NT2/D1 (cell line): Measurements from ENCODE around the gene SPINT2.
A peak's percentile ranks its signal among the peaks of the same experiment; 100 is the strongest.
"Not testable (repeated sequence)": the region's sequence is repeated elsewhere in the genome, so short reads cannot be mapped to it uniquely, and the experiment has no call there.

ENCODE experiments used
- DNase-seq: peaks from one replicate; pipeline ENCODE4 v3.0.0-alpha.2; 2011; ENCODE audit warnings: low read depth, low spot score
- H3K27me3 ChIP-seq: 2 replicates; pipeline ENCODE4 v1.6.0; 2011; ENCODE audit warnings: mild to moderate bottlenecking; ENCODE audit not compliant: insufficient read length, insufficient read depth
- H3K36me3 ChIP-seq: 2 replicates; pipeline ENCODE4 v1.6.1; 2011; ENCODE audit warnings: mild to moderate bottlenecking, low read length, mixed read lengths; ENCODE audit not compliant: insufficient read depth, insufficient read length
- H3K4me1 ChIP-seq: 2 replicates; pipeline ENCODE4 v1.5.1; 2011; ENCODE audit not compliant: insufficient read depth, insufficient read length
- H3K4me3 ChIP-seq: 2 replicates; pipeline ENCODE4 v1.5.1; 2011; ENCODE audit warnings: low read depth; ENCODE audit not compliant: insufficient read length
- H3K9ac ChIP-seq: 2 replicates; pipeline ENCODE4 v1.6.0; 2011; ENCODE audit warnings: low read depth; ENCODE audit not compliant: insufficient read length
- H3K9me3 ChIP-seq: 2 replicates; pipeline ENCODE4 v1.5.1; 2011; ENCODE audit warnings: mild to moderate bottlenecking, low read length; ENCODE audit not compliant: insufficient read depth
- SUZ12 ChIP-seq: IDR thresholded peaks from 2 replicates; pipeline ENCODE4 v1.6.1; 2011; ENCODE audit not compliant: insufficient read length, insufficient read depth; ENCODE audit errors: extremely low read depth
- YY1 ChIP-seq: IDR thresholded peaks from 2 replicates; pipeline ENCODE4 v1.6.1; 2011; ENCODE audit not compliant: insufficient read length, insufficient read depth
- ZNF274 ChIP-seq: IDR thresholded peaks from 2 replicates; pipeline ENCODE4 v1.6.1; 2011; ENCODE audit warnings: mild to moderate bottlenecking, low read depth, low read length

Gene SPINT2

DNA sequence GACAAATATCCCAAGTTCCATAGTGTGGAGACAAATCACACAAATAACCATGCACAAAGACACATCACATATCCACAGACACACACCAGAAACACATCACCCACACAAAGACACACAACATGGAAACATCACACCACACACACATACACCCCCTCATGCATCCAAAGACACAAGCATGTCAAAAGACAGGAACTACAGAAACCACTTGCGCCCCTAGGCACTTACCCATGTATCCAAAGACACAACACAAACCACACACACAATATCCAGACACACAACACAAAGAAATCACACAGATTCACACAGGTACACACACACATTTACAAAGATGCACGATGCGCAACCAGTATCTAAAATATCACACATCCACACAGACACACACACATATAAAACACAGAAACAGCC is 41.3 kb upstream of the SPINT2 start:
- no peak for DNase-seq
- peak overlapping the region; percentile 74 for H3K4me3 ChIP-seq
- peaks cover 11% of the 10 kb centered on the region for H3K4me1 ChIP-seq
- H3K9ac ChIP-seq: no peak overlapping the region
- TF ChIP-seq YY1: no peak
- no peak for TF ChIP-seq ZNF274
- TF ChIP-seq SUZ12: no peak
- peaks cover 4% of the 10 kb centered on the region for H3K27me3 ChIP-seq
- H3K36me3 ChIP-seq: peaks cover 13% of the 10 kb centered on the region
- no peaks in the 10 kb centered on the region for H3K9me3 ChIP-seq

DNA sequence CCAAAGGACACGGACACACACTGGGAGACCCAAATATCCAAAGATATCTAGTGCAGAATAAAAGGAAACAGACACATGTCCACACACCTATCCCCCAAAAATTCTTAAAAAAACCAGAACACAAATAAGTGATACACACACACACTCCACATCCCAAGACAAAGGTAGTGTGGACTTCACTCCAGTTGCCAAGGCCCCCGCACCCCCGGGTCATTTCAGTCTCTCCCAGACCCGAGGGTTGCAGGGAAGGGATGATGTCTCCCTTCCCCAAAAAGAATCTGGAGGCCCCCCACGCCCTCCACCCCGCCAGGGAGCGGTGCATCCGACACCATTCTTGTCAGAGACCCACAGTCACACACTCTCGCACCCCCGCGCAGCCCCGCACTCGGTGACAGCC is 40.8 kb upstream of the SPINT2 start:
- TF ChIP-seq SUZ12 (no peak), YY1 (no peak), ZNF274 (no peak)
- H3K4me3 ChIP-seq: peak overlapping the region; percentile 74
- H3K27me3 ChIP-seq: peaks cover 4% of the 10 kb centered on the region
- peak overlapping the region; percentile 61 for H3K9ac ChIP-seq
- no peaks in the 10 kb centered on the region for H3K9me3 ChIP-seq
- peaks cover 11% of the 10 kb centered on the region for H3K4me1 ChIP-seq
- DNase-seq: no peak
- H3K36me3 ChIP-seq: peaks cover 8% of the 10 kb centered on the region

- Histone ChIP-seq H3K4me1 (peaks cover 12% of the 10 kb centered on the region), H3K36me3 (peaks cover 8% of the 10 kb centered on the region), H3K27me3 (peaks cover 10% of the 10 kb centered on the region), H3K9ac (peak within 1 kb of the TSS; percentile 67), H3K4me3 (peak within 1 kb of the TSS; percentile 74), H3K9me3 (no peaks in the 10 kb centered on the region)
- DNase-seq: no peak
- TF ChIP-seq YY1 (no peak), ZNF274 (no peak), SUZ12 (no peak)
These were observed 40.1 kb upstream of the SPINT2 start, which contains the start of gene DPF1 for GRCh38 chr19:38224014-38224862. Gene DPF1 (minus strand): TSS chr19:38224222. CDS start chr19:38224142, 80 bp downstream.

- not testable (repeated sequence) for H3K27me3 ChIP-seq, DNase-seq, H3K36me3 ChIP-seq, H3K4me3 ChIP-seq, H3K4me1 ChIP-seq, H3K9ac ChIP-seq, H3K9me3 ChIP-seq
These were observed 39.5 kb upstream of the SPINT2 start for GRCh38 chr19:38224863-38225218.

GRCh38 chr19:38227287-38228004 is 36.9 kb upstream of the SPINT2 start:
- H3K9ac ChIP-seq: peak overlapping the region; percentile 64
- H3K27me3 ChIP-seq: peaks cover 27% of the 10 kb centered on the region
- peaks cover 10% of the 10 kb centered on the region for H3K4me1 ChIP-seq
- DNase-seq: no peak
- H3K4me3 ChIP-seq: peak overlapping the region; percentile 15
- H3K9me3 ChIP-seq: no peaks in the 10 kb centered on the region
- no peak for TF ChIP-seq SUZ12
- TF ChIP-seq YY1: no peak
- no peak for TF ChIP-seq ZNF274
- no peaks in the 10 kb centered on the region for H3K36me3 ChIP-seq

- peaks cover 27% of the 10 kb centered on the region for H3K27me3 ChIP-seq
- TF ChIP-seq YY1: no peak
- TF ChIP-seq ZNF274: no peak
- no peak for TF ChIP-seq SUZ12
- no peaks in the 10 kb centered on the region for H3K36me3 ChIP-seq
- no peaks in the 10 kb centered on the region for H3K9me3 ChIP-seq
- H3K4me1 ChIP-seq: peaks cover 10% of the 10 kb centered on the region
- peak overlapping the region; percentile 64 for H3K9ac ChIP-seq
- DNase-seq: no peak
- H3K4me3 ChIP-seq: peak overlapping the region; percentile 15
These were observed 36.4 kb upstream of the SPINT2 start for GRCh38 chr19:38228005-38228377.

DNA sequence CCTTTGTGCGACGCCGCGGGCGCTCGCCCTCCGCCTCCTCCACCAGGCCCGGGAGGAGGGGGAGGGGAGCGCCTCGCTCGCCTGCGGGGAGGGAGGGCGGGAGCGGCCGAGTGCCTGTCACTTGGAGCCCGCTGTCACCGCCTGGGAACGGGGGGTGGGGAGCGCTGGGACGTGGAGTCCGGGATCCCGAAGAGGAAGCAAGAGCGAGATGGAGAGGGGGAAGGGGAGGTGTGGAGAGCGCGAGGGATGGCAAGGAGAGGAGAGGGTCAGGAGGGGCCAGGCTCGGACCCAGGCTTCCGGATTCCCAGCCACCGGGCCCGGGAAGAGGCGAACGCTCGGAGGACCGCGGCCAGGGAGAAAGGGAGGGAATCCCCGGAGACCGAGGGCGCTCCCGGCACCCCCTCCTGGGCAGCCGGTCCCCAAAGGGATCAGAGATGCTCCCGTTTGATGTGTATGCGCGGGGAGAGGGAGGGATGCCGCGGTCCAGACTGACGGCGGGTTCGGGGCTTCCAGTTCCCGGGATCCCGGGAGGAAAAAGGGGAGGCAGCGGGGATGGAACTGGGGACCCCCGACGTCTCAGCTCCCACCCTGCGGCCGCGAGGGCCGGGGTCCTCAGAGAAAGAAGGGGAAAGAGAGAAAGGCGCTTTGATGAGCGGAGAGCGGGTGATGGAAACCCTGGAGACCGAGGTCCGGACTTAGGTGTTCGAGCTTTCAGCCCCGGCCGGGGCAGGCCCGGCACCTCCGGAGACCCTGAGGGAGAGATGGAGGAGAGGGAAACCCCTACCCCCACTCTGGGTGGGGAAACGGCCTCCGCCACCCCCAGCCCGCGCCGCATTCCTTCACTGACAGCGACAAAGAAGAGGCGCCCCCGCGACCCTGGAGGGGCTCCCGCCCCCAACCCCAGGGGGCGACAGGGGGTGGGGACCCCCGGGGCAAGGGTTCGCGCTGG is 35.6 kb upstream of the SPINT2 start:
- Histone ChIP-seq H3K9me3 (no peaks in the 10 kb centered on the region), H3K27me3 (peaks cover 27% of the 10 kb centered on the region), H3K36me3 (no peaks in the 10 kb centered on the region), H3K4me1 (peaks cover 10% of the 10 kb centered on the region), H3K4me3 (peak overlapping the region; percentile 40), H3K9ac (peak overlapping the region; percentile 56)
- DNase-seq: no peak
- TF ChIP-seq ZNF274 (no peak), YY1 (no peak), SUZ12 (no peak)
